RWPE1 (cell line): ENCODE measurements around the gene RPL13A.

Experiments used
- CTCF ChIA-PET: fragments of 350-600 bp; sonication (Branson Sonifier 250); formaldehyde crosslinking; extraction: SDS; loops from one replicate; lab custom pipeline; 2021; lab: Yijun Ruan, JAX
- POLR2A ChIA-PET: fragments of 400-600 bp; formaldehyde crosslinking; extraction: SDS; loops from one replicate; lab custom pipeline; 2020; ENCODE audit warnings: antibody characterized with exemption; ENCODE audit not compliant: low non-redundant PET; lab: Yijun Ruan, JAX
- DNase-seq: peaks from one replicate; pipeline ENCODE4 v3.0.0; 2012; ENCODE audit warnings: low spot score
- H3K27ac ChIP-seq: fragments of 450-650 bp; 2 replicates; pipeline ENCODE4 v1.5.1; 2017
- TF ChIP-seq, protein P1 (sequence below): fragments of 450-650 bp; conservative IDR thresholded peaks from 2 replicates; pipeline ENCODE4 v1.5.1; 2017; ENCODE audit warnings: low read depth, mild to moderate bottlenecking

RPL13A gene

DNA sequence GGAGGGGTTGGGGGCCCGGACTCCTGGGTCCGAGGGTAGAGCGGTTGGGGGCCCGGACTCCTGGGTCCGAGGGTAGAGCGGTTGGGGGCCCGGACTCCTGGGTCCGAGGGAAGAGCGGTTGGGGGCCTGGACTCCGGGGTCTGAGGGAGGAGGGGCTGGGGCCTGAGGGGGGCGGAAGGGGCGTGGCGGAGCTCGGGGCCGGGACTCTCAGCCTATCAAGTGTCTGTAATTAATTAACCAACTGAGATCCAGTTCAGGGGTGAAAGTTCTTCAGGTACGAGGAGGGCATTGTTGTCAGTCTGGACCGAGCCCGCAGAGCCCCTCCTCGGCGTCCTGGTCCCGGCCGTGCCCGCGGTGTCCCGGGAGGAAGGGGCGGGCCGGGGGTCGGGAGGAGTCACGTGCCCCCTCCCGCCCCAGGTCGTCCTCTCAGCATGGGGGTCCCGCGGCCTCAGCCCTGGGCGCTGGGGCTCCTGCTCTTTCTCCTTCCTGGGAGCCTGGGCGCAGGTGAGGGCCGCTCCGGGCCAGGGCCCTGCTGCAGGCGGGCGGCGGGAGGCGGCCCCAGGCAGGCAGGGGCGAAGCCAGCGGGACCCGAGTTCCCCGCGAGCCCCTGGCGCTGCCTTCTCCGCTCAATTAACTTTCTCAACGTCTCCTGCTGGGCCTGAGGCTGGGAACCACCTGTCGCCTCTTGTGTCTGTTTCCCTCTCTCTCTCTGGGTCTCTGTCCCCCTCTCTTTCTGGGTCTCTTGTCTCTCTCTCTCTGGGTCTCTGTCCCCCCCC is 25.8 kb downstream of the RPL13A start:
- ChIA-PET POLR2A (no interaction called here), CTCF (interaction anchor here (1.0 to 1.2 kb wide), 2 partner anchors 34 to 57 kb away, joined by 5 to 7 read pairs; no protein-coding TSS in a partner anchor)
- TF ChIP-seq, protein P1, sequence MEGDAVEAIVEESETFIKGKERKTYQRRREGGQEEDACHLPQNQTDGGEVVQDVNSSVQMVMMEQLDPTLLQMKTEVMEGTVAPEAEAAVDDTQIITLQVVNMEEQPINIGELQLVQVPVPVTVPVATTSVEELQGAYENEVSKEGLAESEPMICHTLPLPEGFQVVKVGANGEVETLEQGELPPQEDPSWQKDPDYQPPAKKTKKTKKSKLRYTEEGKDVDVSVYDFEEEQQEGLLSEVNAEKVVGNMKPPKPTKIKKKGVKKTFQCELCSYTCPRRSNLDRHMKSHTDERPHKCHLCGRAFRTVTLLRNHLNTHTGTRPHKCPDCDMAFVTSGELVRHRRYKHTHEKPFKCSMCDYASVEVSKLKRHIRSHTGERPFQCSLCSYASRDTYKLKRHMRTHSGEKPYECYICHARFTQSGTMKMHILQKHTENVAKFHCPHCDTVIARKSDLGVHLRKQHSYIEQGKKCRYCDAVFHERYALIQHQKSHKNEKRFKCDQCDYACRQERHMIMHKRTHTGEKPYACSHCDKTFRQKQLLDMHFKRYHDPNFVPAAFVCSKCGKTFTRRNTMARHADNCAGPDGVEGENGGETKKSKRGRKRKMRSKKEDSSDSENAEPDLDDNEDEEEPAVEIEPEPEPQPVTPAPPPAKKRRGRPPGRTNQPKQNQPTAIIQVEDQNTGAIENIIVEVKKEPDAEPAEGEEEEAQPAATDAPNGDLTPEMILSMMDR = no peak
- DNase-seq = no peak
- H3K27ac ChIP-seq = peak overlapping the region; percentile 85

DNA sequence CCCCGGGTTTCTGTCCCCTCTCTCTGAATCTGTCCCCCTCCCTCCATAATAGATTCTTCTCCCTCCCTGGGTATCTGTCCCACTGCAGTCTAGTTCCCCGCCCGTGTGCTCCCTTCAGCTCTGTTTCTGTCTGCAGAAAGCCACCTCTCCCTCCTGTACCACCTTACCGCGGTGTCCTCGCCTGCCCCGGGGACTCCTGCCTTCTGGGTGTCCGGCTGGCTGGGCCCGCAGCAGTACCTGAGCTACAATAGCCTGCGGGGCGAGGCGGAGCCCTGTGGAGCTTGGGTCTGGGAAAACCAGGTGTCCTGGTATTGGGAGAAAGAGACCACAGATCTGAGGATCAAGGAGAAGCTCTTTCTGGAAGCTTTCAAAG is 26.3 kb downstream of the RPL13A start:
- peak overlapping the region; percentile 85 for H3K27ac ChIP-seq
- DNase-seq = no peak
- POLR2A ChIA-PET = no interaction called here
- CTCF ChIA-PET = interaction anchor here (1.0 to 1.2 kb wide), 2 partner anchors 33 to 57 kb away, joined by 5 to 7 read pairs; no protein-coding TSS in a partner anchor
- TF ChIP-seq, protein P1 = no peak

DNA sequence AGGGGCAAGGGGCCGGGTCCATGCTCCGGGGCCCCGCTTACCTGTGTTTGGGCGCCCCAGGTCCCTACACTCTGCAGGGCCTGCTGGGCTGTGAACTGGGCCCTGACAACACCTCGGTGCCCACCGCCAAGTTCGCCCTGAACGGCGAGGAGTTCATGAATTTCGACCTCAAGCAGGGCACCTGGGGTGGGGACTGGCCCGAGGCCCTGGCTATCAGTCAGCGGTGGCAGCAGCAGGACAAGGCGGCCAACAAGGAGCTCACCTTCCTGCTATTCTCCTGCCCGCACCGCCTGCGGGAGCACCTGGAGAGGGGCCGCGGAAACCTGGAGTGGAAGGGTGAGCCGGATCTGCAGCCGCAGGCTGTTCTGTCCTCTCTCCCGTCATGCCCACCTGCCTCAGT is 26.7 kb downstream of the RPL13A start:
- TF ChIP-seq, protein P1 = no peak
- H3K27ac ChIP-seq = peak overlapping the region; percentile 85
- POLR2A ChIA-PET = interaction anchor here (0.6 kb wide), 1 partner anchor 881 kb away, joined by 5 read pairs; no protein-coding TSS in a partner anchor
- CTCF ChIA-PET = interaction anchor here (1.0 to 1.2 kb wide), 2 partner anchors 33 to 56 kb away, joined by 5 to 7 read pairs; no protein-coding TSS in a partner anchor
- DNase-seq = no peak

DNA sequence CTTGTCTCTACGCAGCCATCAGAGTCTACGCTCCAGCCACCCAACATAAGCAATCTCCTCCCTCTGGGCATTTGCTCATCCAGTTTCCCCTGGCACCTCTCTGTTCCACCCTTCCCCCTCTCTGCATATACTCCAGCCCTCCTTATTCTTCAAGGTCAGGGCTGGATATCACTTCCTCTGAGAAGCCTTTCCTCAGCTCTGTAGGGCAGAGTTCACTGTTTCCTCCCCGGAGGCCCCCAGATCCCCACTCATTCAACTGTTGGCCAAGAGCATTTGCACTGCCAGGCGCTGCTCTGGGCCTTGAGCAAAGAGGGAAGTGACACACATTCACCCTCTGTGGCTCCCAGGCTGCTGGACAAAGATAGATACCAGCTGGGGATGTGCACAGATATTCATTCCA is 28.4 kb downstream of the RPL13A start:
- POLR2A ChIA-PET = no interaction called here
- CTCF ChIA-PET = interaction anchor here (0.7 to 1.3 kb wide), 2 partner anchors 21 to 31 kb away, joined by 4 to 7 read pairs; no protein-coding TSS in a partner anchor
- TF ChIP-seq, protein P1 = no peak
- H3K27ac ChIP-seq = peak overlapping the region; percentile 42
- DNase-seq = no peak

DNA sequence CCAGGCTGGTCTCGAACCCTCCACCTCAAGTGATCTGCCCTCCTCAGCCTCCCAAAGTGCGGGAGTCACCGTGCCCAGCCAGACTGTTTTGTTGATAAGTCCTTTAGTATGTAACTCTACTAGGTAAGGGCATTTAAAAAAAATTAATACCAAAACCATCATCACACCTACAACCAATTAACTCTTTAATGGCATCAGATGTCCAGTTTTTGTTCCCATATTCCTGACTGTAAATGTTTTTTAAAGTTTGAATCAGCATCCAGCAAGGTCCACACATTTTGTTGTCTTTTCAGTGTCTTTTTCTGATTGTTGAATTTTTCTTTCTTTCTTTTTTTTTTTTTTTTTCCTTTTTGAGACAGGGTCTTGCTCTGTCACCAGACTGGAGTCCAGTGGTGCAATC is 30.6 kb downstream of the RPL13A start:
- ChIA-PET POLR2A (no interaction called here), CTCF (no interaction called here)
- no peak overlapping the region for H3K27ac ChIP-seq
- TF ChIP-seq, protein P1 = no peak
- DNase-seq = no peak

DNA sequence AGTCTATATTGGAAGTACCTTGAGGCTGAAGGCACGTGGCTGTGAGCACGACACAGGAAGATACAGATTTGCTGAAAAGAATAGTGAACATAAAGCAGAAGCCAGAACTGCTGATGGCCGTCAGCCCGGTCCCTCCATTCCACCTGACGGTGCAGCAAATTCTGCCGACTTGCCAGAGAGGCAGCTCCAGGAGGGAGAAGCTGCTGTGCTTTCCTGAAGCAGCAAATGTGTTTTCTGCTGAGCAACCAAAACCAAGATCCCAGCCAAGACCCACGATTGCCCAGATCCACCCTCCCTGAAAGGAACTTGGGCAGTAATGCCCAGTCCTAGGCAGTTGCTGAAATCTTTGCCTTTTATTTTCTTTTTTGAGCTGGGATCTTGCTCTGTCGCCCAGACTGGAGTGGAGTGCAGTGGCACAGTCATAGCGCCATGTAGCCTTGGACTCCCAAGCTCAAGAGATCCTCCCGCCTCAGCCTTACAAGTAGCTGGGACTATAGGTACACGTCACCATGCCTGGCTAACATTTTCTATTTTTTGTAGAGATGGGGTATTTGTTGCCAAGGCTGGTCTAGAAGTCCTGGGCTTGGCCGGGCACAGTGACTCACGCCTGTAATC is 33.4 kb downstream of the RPL13A start:
- TF ChIP-seq, protein P1 = no peak
- H3K27ac ChIP-seq = peak overlapping the region; percentile 23; the same call in 1 of the 2 replicates
- CTCF ChIA-PET = interaction anchor here (1.2 kb wide), 1 partner anchor 160 kb away, joined by 5 read pairs; no protein-coding TSS in a partner anchor
- DNase-seq = no peak
- POLR2A ChIA-PET = no interaction called here
